ENCODE results near the gene FOXJ3. TPM values are rescaled to one million over a fixed set of nuclear protein-coding genes. Genes with fewer than 3 reads are reported as not detected.

Gene FOXJ3
- total and polyA plus RNA-seq, 2 of the 8 experiments (the other 6 are each of a cell fraction or from before 2014, with no cell fraction given): 48.6 to 51.9 TPM

- TF ChIP-seq JUND (IDR thresholded peaks at IDR 0.05; ENCODE audit: low read length) (no peak), SP1 (IDR thresholded peaks at IDR 0.05; ENCODE audit: low read depth, low read length) (no peak), PHF8 (conservative IDR thresholded peaks at IDR 0.05; ENCODE audit: low read depth, low read length) (no peak), CTCF (IDR thresholded peaks at IDR 0.05; ENCODE audit: control extremely low read depth in 1 of 3, insufficient read depth in 1 of 3, low read depth in 1 of 3, low read length in 3 of 3) (no peak), EP300 (IDR thresholded peaks at IDR 0.05; ENCODE audit: borderline replicate concordance in 1 of 2, low read depth in 2 of 2, low read length in 2 of 2) (no peak)
These were observed 76.8 kb downstream of the FOXJ3 start (continued) for GRCh38 chr1:42258218-42258617.

All from H1 (cell line).